ENCODE data around the gene ATP2C1.

GRCh38 chr3:130956281-130956680, 62.4 kb downstream of the ATP2C1 start:
- TF ChIP-seq CTCF (IDR thresholded peaks at IDR 0.05) (no peak), POLR2A (IDR thresholded peaks at IDR 0.05) (no peak)
